Measurements from ENCODE around the gene EPHA6.
A peak's percentile ranks its signal among the peaks of the same experiment; 100 is the strongest.

GRCh38 chr3:97138914-97139541 is 324.6 kb downstream of the EPHA6 start:
- TF ChIP-seq CTCF (IDR thresholded peaks at IDR 0.05), result peak; percentile 55
- no peak for TF ChIP-seq EZH2phosphoT487 (IDR thresholded peaks at IDR 0.05)
- TF ChIP-seq EZH2 (IDR thresholded peaks at IDR 0.05), result no peak

Measured in neural progenitor cell (in vitro differentiated cells).